T follicular helper cell (primary cell): Measurements from ENCODE around the gene COL9A3.

Source experiments
- DNase-seq: peaks from one replicate; pipeline ENCODE4 v3.0.0-alpha.2; 2020; ENCODE audit warnings: low read depth

The COL9A3 gene

GRCh38 chr20:62823688-62824475 is 7.0 kb downstream of the COL9A3 start:
- DNase-seq, result no peak

- peak; percentile 47 for DNase-seq
These were observed 7.9 kb downstream of the COL9A3 start for GRCh38 chr20:62824476-62825332.

GRCh38 chr20:62825333-62825985 is 8.6 kb downstream of the COL9A3 start:
- DNase-seq, result no peak

- no peak for DNase-seq
These were observed 9.3 kb downstream of the COL9A3 start for GRCh38 chr20:62825986-62826645.

GRCh38 chr20:62826646-62827310 is 9.9 kb downstream of the COL9A3 start:
- no peak for DNase-seq

GRCh38 chr20:62827311-62828038 is 10.6 kb downstream of the COL9A3 start:
- no peak for DNase-seq

GRCh38 chr20:62828051-62828450 is 11.2 kb downstream of the COL9A3 start:
- DNase-seq, result no peak

GRCh38 chr20:62828511-62829230 is 11.8 kb downstream of the COL9A3 start:
- DNase-seq, result no peak

GRCh38 chr20:62829231-62830230 is 12.7 kb downstream of the COL9A3 start:
- no peak for DNase-seq

GRCh38 chr20:62830251-62830650 is 13.4 kb downstream of the COL9A3 start:
- no peak for DNase-seq

- no peak for DNase-seq
These were observed 14.0 kb downstream of the COL9A3 start for GRCh38 chr20:62830821-62831220.

- no peak for DNase-seq
These were observed 14.5 kb downstream of the COL9A3 start for GRCh38 chr20:62831361-62831788.

- no peak for DNase-seq
These were observed 15.0 kb downstream of the COL9A3 start for GRCh38 chr20:62831854-62832211.

GRCh38 chr20:62832212-62832922 is 15.5 kb downstream of the COL9A3 start:
- DNase-seq, result no peak

GRCh38 chr20:62832951-62833391 is 16.1 kb downstream of the COL9A3 start:
- DNase-seq, result no peak

GRCh38 chr20:62834967-62835730 is 18.3 kb downstream of the COL9A3 start:
- DNase-seq, result no peak
